Measurements from ENCODE around the gene ACTL10.

The ACTL10 gene

GRCh38 chr20:33649201-33649681 lies 17.5 kb upstream of the ACTL10 start:
- TF ChIP-seq CTCF (IDR thresholded peaks at IDR 0.05; ENCODE audit: insufficient read depth, low read depth, low read length, missing control alignments) = no peak
- H3K4me3 ChIP-seq (ENCODE audit: low read length) = no peak overlapping the region
- no peak for DNase-seq (ENCODE audit: low read depth)

GRCh38 chr20:33650111-33650752 lies 16.5 kb upstream of the ACTL10 start:
- H3K4me3 ChIP-seq (ENCODE audit: low read length) = no peak overlapping the region
- no peak for TF ChIP-seq CTCF (IDR thresholded peaks at IDR 0.05; ENCODE audit: insufficient read depth, low read depth, low read length, missing control alignments)
- DNase-seq (ENCODE audit: low read depth) = no peak

- DNase-seq (ENCODE audit: low read depth) = peak; percentile 80
- H3K4me3 ChIP-seq (ENCODE audit: low read length) = no peak overlapping the region
- peak; percentile 14 for TF ChIP-seq CTCF (IDR thresholded peaks at IDR 0.05; ENCODE audit: insufficient read depth, low read depth, low read length, missing control alignments)
Measured at GRCh38 chr20:33650753-33651561, 15.8 kb upstream of the ACTL10 start.

- H3K4me3 ChIP-seq (ENCODE audit: low read length) = no peak overlapping the region
- no peak for DNase-seq (ENCODE audit: low read depth)
- no peak for TF ChIP-seq CTCF (IDR thresholded peaks at IDR 0.05; ENCODE audit: insufficient read depth, low read depth, low read length, missing control alignments)
Measured at GRCh38 chr20:33651562-33652048, 15.1 kb upstream of the ACTL10 start.

- TF ChIP-seq CTCF (IDR thresholded peaks at IDR 0.05; ENCODE audit: insufficient read depth, low read depth, low read length, missing control alignments) = peak; percentile 78
- no peak overlapping the region for H3K4me3 ChIP-seq (ENCODE audit: low read length)
- DNase-seq (ENCODE audit: low read depth) = peak; percentile 55
Measured at GRCh38 chr20:33653218-33653899, 13.4 kb upstream of the ACTL10 start.

- DNase-seq (ENCODE audit: low read depth) = peak; percentile 65
- no peak for TF ChIP-seq CTCF (IDR thresholded peaks at IDR 0.05; ENCODE audit: insufficient read depth, low read depth, low read length, missing control alignments)
- no peak overlapping the region for H3K4me3 ChIP-seq (ENCODE audit: low read length)
Measured at GRCh38 chr20:33653900-33654596, 12.7 kb upstream of the ACTL10 start.

All from epithelial cell of esophagus (primary cell).